GM21447 (cell line): ENCODE data around the gene PLCB1.

Source experiments
- ATAC-seq: cut with Tn5 transposase; IDR thresholded peaks from one replicate; pipeline ENCODE4 v1.9.1; 2021; ENCODE audit not compliant: unreplicated experiment

Gene PLCB1

DNA sequence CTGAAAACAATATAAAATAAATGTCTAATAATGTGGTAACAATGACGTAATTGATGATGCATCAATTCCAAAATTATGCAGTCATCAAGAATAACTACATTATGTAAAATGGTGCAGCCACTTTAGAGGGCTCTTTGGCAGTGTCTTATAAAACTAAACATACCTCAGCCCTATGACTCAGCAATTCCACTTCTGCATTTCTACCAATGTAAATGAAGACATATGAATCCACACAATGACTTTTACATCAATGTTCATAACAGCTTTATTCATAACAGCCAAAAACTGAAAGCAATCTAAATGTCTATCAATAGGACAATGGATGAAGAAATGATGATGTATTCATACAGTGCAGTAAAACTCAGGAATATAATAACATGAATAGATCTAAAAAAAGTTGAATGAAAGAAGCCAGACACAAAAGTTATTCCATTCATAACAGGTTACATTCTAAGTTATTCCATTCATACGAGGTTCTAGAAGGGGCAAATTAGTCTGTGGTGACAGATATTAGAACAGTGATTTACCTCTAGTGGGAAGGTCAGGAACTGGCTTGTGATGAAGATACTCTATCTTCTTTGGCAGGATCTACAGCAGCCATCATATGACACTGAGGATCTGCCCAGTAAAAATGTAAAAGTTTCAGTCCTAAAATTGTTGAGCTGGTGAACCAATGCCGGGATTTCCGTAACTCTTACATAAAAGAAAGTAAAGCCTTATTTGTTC lies 396.1 kb downstream of the PLCB1 start:
- ATAC-seq, result peak; percentile 58

DNA sequence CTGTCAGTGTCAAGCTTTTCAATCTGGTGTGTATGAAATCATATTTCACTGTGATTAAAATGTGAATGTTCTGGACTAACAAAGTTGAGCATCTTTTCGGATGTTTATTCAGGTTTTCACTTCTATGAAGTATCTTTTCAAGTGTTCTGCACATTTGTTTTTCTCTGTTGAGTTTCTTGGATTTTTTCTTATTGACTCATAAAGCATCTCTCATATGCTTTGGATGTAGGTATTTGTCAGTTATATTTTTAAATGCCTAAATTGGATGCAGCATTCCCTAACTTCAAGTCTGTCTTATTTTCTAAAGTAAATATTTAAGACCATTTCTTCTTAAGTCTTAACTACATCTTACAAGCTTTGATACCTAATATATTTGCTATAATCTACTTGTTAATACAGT lies 398.0 kb downstream of the PLCB1 start:
- ATAC-seq, result no peak

DNA sequence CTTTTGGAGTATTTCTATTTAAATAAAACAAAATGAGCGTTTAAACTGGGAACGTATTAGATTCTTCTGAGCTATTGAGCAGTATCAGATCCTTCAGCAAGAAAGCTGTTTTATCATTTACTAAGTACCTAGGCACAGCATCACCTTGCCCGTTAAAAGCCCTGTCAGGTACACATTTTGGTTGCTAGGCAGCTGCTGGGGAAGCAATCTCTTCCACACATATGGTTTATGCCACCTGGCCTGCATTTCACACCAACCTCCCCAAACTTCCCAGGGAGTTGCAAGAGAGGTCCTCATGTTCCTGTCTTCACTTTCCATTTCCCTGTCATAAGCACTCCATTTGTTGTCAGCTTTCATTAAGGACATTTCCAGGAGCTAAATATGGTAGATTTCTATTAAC lies 400.1 kb downstream of the PLCB1 start:
- no peak for ATAC-seq

DNA sequence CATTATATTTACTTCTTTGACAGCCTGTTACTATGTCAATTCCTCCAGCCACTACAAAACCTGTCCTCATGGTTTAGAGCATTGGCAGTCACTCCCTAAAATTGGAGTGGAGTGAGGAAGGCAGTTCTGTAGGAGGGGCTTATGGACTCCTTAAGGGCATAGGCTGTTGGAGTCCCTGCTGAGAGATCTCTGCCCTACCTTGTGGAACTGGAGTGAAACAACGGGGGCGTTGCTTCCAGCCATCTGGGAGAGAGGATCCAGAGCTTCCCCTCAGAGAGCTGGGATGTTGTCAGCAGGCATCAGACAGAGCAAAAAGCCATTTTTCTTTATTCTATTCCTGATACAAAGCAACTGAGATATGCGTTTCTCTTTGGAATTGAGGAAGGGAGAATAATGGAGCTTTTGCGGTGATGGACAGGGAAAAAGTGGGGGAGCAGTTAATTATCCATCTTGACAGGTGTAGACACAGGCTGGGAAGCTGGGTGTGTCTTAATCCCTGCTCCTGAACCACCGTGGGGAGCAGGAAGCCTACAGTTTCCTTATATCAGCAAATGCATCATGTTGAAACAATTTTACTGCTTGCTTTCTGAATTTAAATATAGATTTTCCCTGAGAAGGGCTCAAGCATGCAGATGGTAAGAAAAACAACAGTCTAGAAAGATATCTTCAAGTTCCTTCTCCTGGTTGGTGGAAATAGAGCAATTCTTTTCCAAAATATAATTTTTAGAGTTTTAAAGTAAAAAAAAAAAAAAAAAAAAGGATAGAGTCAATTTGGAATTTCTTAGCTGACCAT lies 402.5 kb downstream of the PLCB1 start:
- no peak for ATAC-seq

DNA sequence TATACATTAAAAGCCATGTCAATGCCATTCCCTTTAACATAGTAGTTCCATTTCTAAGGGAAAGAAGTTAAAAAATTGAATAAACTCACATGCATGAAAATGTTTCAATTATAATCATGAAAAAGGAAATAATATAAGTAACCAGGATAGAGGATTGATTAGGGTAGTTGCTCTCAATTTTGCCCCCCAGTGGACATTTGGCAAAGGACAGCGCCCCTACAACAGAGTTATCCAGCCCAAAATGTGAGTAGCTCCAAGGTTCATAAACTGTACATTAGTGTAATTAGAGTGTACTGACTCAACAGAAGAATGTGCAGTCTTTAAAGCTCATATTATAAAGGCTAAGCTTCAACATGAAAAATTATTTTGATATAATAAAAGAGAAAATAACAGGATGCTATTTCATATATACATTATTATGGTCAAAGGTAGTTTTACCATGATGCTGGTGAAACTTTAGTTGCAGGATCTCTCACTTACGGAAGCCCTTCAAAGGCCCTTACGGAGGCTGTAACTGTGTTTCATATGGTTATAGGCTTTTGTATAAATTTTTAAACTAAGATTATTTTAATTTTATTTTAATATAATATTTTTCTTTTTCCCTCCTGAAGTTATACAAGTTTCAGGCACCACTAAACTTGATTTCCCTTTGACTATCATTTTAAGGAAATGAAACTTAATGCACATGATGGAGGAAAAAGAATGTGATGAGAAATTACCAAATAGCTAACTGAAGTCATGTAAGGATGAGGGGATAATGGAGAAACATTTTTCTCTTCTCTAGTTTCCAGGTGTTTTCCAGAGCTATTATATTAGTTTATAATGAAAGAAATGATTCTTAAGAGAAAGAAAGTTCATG lies 403.6 kb downstream of the PLCB1 start:
- no peak for ATAC-seq

DNA sequence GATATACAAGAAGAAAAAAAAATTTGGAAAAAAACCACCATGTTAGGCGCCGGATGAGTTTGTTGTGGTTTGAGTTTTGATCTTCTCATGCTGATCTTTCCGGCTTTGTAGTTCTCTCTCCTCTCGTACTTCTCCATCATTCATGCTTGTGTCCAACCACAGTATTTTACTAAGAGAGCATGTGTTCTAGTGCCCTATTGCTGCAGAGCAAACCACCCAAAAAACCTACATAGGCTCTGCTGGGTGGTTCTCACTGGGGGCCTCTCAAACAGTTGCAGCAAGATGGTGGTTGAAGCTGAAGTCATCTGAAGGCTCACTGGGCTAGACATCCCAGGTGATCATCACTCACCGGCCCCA lies 404.2 kb downstream of the PLCB1 start:
- ATAC-seq, result no peak

DNA sequence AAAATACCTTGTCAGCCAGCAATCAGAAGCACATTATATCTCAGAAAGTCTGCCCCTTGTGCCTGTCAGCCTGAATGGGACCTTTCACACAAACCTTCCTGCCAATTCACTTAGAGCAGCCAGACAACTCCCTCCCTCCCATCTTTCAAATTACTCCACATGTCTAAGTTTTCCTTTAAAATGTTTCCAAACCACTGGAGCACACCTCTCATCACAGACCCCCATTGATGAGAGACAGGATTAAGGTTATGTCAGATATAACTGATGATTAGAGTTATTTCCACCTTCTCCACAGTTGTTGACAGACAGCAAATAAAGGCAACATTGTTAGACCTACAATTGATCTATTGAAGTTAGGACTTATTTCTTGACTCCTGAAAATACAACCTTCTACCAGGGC lies 408.4 kb downstream of the PLCB1 start:
- ATAC-seq, result no peak

DNA sequence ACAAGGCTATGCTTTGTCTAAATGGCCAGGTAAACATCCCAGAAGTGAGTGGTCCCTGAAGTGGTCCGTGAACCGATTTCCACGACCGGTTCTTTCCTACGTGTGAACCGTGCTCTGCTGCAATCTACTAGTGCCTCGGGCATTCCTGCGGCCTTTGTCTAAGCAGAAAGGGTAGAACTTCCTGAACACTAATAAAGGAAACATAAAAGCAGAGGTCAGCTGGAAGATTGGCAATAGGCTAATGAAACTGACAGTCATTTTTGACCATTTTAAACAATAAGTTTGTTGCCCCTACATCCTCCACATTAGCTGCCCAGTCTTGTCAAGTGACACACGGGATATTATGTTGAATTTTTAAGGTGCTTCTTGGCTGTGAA lies 410.0 kb downstream of the PLCB1 start:
- no peak for ATAC-seq

DNA sequence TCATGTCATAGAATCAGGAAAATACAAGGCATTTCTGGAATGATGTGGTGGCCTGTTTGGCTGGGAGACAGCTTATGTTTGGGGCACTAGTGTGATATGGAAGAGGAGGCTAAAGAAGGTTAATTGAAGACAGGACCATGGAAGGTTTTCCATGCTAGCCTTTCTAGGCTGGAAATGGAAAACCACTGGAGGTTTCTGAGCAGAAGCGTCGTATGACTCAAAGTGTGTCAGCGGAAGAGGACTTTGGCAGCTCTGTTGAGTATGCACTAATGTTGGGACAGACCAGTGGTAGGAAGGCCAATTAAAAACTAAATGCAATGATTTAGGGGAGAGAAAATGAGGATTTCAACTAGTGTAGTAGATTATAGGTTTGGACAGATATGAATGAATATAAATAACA lies 413.1 kb downstream of the PLCB1 start:
- ATAC-seq, result no peak

DNA sequence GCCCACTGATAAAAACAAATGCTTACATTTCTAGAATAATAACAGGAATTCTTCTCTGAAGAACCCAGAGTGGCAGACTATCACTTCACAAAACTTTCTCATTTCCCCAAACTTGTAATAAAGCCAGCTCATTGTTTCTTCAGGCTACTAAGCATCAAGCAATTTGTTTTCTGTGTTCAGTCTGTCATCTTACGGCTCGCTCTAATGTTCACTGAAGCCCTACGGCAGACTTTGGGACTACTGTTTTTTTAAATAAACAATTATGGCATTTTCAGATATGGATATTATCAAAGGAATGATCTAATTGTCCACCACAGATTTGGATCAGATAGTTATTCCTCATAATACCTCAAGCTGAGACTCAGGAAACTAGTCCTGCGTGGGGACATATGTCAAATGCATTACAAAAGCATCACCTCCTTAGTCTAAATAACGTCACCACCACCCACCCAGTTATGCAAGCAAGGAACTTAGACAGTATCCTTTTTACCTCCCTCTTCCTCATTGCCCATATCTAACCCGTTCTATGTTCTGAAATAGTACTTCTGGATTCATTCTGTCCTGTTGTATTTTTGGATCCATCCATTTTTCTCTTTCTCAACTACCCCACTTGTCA lies 415.1 kb downstream of the PLCB1 start:
- no peak for ATAC-seq

DNA sequence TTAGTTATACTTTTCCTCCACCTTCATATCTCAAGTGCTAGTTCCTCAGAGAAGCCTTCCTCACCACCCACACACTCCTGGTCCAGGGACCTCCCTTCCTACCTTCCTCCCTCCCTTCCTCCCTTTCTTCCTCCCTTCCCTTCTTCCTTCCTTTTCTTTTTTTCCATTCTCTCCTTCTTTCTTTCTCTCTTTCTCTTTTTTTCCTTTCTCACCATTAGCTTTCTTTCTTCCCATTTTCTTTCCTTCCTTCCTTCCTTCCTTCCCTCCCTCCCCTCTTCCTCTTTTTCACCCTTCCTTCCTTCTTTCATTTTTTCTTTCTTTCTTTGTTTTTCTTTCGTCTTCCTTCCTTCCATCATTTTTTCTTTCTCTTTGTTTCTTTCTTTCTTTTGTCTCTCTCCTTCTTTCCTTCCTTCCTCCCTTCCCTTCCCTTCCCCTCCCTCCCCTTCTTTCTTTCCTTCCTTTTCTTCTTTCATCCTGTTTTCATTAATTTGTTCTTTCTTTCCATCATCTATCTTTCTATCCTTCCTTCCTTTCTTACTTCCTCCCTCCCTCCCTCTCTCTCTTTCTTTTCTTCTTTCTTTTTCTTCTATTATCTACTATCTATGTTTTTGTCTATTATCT lies 416.0 kb downstream of the PLCB1 start:
- no peak for ATAC-seq

DNA sequence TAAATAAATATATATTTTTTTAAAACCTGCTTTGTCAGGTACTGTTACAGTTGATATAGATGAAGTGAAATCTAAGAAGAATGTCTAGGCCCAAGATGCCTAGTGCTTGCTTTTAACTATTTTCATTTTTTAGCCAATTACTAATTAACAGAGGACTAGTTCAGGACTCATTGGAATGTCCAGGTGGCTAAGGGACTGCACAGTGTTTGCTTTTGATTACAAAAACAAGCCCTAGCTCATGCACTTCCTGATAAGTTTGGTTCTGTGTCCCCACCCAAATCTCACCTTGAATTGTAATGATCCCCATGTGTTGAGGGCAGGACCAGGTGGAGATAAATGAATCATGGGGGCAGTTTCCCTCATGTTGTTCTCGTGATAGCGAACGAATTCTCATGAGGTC lies 417.1 kb downstream of the PLCB1 start:
- no peak for ATAC-seq

DNA sequence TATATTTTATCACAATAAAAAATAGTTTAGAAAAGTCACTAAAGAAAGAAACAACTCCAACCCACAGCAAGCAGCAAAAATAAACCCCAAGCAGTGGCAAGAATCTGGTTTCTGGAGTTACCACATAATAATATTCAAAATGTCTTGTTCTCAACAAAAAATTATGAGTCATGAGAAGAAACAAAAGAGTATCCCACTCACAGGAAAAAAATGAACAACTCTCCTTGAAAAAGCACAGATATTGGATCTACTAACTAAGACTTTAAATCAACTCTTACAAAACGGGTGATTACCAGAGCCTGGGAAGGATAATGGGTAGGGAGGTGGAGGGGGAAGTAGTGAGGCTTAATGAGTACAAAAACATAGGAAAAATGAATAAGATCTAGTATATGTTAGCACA lies 425.6 kb downstream of the PLCB1 start:
- no peak for ATAC-seq

DNA sequence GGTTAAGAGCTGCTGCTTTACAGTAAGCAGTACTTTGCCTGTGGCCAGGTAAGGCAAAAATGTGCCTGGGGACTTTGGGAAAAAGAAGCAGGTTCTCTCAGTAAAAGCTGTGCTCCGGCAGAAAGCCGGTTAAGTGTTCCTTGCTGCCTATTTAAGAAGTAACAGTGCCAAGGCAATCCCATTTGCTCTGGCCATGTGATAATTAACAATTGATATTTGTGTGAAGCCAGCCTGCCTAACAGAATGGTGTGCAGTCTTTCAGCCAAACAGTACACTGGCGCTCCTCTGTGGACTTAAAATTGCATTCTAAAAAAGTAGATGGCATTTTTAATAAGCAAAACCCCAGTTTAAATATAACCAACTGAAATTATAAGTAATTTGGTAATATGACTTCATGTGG lies 430.3 kb downstream of the PLCB1 start:
- no peak for ATAC-seq

DNA sequence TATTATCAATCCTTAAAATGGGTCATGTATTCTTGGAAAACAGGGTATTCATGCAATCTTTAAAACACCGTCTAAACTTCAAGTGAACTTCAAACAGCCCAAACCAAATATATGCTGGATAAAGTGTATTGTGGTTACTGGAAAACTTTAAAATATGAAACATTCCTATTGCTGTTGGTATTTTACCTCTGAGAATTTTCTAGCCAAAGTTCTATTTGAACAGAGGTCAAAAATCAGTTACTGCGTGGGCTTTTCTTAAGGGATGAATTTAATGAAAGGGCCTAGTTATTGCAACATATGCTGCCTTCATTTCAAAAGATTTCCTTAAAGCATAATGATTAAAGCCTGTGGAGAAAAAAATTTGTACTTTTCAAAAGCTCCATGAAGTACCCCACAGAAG lies 436.0 kb downstream of the PLCB1 start:
- no peak for ATAC-seq

DNA sequence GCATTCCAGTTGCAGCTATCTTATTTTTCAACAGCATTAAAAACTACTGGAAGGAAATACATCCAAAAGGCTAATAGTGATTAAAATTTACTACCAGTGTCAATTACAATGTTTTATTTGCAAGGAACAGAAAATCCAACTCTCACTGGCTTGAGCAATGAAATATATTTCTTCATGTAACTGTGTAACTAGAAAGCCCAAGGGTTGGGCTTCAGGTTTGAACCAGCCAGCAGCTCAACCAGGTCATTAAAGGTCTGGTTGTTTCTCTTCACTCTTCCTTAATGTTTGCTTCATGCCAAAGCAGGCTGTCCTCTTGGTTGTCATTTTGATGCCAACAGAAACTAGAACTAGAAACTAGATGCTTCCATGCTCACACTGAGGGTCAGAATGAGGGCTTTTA lies 437.7 kb downstream of the PLCB1 start:
- no peak for ATAC-seq

DNA sequence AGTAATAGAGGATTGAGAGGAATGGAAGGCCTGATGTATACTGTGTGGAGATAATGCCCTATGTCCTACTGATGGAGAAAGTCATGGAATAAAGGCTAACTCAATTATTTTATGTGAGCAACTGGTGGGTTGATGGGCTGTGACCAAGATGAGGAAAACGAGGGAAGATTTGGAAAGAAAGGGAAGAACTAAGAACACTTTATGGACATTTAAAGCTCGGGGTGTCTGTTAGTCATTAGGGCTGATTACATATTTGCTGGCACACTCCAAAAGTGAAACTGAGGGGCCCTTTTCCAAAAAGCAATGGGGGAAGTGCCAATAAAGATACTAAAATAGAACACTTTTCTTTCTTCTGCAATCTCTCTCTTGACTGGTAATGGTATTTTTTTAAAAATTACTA lies 439.5 kb downstream of the PLCB1 start:
- ATAC-seq, result no peak

DNA sequence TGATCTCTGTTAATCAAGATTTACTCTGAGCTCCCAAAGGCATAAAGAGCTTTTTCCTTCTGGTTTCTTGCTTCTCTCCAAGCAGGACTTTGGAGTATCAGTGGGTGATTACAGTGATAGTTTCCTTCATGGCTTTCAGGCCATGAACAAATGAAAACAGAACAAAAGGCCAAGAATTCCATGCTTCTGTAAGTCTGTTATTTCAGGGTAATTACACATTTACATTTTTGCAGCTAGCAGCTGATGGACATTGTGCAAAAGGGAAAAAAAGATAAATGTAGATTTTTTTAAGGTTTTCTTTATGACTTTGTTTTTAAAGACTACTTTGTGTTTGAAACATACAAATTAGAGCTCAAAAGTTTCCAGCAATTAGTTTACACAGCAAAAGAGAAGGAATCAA lies 441.6 kb downstream of the PLCB1 start:
- no peak for ATAC-seq

DNA sequence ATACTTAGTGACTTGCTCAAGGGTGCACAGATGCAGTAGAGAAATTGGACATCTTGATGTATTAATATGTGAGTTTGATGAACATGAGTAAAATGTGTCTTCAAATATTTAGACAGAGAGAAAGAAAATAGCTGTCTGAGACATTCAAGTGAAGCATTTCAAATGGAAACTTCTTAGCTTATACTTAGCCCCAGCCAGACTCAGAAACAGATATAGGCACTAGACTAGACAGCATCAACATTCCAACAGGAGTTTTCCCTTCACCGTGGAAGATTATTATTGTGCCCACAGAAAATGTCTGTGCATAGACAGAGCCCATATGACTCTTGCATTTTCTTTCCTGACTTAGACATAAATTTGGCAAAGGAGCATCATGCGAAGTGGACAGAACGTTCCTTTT lies 443.0 kb downstream of the PLCB1 start:
- ATAC-seq, result no peak

DNA sequence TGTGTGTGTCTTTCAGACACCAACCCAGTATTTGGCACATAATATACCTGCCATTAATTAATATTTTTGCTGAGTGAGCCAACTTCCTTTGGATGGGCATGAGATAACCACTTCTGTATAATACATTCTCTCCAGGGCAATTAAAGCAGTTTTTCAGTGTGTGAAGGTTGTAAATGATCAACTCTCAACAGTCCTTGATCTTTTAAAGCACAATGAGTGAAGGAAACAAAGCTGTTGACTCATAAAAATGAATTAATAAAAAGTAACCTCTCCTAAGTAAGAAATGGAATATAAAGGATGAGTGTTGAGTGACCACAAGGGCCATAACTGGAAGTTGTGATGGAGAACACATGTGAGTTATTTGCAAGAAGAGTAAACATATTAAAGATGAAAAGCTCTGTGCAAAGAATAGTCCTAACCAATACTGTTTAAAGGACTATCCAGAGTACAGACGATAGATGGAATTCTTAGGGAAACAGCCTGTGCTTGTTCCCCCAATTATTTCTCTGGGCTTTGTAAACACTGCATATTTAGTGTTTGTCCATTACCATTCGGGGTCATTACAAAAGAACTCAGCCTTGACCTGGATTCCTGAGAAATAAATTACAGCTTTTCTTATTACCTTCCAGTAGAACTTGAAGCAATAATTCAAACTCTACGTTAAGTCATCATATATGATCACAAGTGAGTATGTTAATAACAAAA lies 446.2 kb downstream of the PLCB1 start:
- ATAC-seq, result no peak
